ENCODE results near the gene IL32.

IL32 gene

DNA sequence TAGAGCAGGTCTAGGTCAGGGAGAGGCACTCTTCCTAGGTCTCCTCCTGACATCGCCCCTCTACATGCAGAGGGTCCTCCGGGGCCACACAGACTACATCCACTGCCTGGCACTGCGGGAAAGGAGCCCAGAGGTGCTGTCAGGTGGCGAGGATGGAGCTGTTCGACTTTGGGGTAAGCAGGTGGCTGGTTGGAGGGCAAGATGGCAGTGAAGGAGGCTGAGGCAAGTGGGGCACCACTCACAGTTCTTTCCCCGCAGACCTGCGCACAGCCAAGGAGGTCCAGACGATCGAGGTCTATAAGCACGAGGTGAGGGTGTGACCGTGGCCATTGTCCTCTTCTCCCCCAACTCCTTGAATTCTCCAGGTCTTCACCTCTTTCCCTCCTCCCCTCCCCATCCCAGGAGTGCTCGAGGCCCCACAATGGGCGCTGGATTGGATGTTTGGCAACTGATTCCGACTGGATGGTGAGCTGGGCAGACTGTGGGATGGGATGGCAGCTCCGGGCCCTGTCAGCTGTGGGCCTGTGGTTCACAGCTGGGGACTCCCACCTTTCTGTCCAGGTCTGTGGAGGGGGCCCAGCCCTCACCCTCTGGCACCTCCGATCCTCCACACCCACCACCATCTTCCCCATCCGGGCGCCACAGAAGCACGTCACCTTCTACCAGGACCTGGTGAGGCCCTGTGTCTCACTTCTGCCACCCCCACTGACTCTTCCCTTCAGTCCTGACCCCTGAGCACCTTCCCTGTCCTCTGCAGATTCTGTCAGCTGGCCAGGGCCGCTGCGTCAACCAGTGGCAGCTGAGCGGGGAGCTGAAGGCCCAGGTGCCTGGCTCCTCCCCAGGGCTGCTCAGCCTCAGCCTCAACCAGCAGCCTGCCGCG lies 38.6 kb upstream of the IL32 start:
- DNase-seq: no peak
- intact Hi-C loops (cut with DNase I): no loop called here

DNA sequence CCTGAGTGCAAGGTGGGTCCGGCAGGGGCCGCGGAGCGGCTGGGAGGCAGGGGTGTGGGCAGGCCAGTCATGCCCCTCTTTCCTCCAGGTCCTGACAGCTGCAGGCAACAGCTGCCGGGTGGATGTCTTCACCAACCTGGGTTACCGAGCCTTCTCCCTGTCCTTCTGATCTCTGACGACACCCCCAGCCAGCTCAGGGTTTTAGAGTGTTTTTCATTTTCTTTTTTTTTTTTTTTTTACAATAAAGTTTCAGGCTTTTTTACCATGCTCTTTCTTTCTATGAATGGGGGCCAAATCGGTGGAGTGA lies 38.0 kb upstream of the IL32 start:
- intact Hi-C loops (cut with DNase I): no loop called here

DNA sequence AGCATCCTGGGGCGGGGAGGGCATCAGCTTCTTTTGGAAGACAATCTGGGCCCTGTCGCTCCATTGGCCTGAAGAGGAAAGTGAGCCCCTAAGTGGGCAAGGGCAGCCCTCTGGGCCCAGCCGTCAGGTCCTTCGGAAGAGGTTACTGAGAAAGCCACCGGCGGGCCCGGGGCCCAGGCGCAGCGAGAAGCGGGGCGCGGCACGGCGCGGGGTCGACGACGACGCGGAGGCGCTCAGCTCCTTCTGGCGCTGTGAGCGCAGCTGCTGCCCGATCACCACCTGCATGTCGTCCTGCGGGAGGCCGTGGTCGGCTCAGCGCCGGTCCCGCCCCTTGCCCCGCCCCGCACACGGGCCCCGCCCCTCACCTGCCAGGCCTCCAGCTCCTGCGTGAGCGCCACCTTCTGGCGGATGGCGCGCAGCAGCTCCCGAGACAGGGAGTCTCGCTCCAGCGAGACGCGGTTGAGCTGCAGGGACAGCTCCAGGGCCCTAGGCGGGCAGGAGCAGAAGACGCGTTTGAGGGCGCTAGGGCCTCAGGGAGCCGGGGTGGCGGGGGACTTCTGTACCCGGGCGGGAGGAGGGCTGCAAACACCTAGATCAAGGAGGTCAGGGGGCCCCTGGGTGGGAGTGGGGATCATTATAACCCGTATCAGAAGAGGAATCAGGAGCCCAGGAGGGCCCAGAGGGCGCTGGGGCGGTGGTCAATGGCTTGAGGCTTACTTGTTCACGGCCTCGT lies 37.3 kb upstream of the IL32 start:
- intact Hi-C loops (cut with DNase I): no loop called here

More for the DNA sequence above, 38.0 kb upstream of the IL32 start:
- DNase-seq: no peak

DNA sequence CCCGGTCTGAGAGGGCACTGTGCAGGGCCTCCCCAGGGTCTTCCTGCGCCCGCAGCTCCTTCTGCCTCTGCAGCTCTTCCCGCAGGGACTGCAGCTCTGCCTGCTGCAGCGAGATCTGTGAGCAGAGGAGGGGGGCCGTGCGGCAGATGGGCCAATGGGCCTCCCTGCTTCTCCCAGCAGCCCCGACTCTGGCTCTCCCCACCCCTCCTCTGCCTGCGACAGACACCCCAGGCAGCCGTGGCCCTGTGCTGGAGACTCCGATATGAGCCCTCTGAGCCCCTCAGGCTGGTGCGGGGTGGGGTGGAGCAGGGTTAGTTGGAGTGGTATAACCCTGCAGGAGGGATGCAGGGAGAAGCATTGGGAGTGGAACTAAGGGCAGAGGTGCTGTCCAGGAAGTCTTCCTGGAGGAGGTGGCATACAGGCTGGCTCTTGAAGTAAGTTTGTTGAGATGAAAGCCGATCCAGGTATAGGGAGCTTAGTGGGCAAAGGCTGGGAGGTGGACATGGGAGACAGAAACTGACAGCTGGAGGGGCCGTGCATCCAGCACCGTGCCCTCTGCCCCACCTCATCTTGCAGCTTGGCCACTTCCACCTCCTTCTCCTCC lies 36.6 kb upstream of the IL32 start:
- intact Hi-C loops (cut with DNase I): no loop called here

More for the DNA sequence above, 37.3 kb upstream of the IL32 start:
- DNase-seq: peak; percentile 45 to 91 (median 83)

DNA sequence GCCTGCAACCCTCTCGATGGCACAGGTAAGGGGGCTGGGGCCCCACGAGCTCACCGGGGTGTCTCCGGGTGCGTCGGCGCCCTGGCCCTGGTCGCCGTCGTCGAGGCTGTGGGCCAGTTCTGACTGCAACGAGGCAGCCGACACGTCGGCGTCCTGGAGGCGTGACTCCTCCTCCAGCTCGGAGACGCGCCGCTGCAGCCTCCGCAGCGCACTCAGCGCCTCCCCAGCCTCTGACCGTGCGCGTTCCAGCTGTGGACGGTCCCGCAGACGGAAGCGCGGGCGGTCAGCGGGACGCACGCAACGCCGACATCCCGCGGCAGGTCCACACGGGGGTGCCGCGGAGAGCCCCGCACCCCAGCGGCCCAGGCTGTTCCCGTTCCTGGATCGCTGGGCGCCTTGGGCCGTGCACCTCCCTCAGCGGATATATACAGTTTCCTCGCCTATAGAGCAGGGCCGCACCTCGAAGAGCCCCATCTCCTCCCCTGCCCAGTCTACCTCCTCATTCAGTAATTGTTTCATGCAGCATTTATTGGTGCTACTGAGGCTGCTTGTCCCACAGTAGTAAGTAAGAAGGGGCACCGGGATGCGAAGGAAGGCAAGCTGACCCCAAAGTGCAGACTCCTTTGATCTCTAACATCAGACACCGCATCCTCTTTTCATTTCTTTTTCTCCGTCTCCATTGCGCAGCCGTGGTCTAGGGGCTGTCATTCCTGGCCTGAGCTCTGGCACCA lies 35.8 kb upstream of the IL32 start:
- intact Hi-C loops (cut with DNase I): no loop called here
- peak in 6 of 42 donors; percentile 25 to 55 (median 31) for DNase-seq

More for the DNA sequence above, 36.6 kb upstream of the IL32 start:
- DNase-seq: no peak

DNA sequence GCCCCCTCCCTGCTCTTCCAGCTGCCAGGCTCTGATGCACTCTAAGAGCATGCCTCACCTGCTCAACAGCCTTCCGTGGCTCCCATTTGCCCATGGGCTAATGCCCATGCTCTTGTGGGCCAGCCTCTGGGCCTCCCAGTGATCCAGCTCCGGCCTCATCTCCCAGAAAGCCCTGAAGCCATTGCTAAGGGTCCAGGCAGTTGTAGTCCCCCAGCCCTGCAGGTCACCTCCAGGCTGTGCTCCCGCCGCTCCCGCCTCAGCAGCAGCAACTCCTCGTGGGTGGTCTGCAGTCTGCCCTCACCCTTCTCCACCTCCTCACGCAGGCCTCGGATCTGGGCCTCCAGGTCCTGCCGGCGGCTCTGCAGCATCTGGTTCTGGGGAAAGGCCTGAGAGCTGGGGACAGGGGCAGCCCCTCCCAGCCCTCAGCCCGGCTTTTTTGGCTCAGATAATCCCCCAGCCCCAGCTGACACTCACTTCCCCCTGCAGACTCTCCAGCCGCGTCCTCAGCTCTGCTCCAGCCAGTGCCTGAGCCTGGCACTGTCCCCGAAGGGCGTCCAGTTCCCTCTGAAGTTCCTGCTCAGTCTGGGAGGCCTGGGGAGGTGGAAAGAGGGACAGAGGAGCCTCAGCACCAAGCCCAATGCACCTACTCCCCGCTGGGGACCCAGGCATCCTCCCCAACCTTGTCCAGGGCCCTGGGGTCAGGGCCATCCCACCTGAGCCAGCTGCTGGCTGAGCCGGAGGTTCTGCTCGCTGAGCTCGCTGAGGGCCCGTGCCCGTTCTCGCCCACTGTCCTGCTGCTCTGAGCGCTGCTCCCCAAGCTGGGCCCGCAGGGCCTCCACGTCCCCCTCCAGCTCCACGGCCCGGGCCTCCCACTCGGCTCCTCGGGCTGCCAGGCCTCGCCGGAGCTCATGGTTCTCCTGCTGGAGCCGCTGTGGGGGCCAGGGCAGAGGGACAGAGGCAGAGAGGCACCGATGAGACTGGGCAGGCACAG lies 34.9 kb upstream of the IL32 start:
- intact Hi-C loops (cut with DNase I): no loop called here
- DNase-seq: no peak

DNA sequence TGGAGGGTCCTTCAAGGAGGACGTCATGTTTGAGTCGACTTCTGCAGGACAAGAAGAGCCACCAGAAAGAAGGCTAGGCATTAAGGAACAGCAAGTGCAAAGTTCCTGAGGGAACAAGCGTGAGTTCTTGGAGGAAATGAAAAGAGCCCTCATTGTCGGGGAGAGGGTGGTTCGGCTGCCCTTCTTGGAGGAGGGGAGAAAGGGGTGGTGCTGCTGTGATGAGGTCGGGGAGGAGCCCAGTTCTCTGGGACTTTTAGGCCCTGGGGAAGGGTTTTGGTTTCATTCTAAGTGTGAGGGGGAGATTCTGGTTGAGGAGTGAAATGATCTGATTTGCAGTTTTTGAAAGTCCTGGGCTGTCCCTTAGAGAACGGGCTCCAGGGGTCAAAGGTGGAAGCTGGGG lies 32.8 kb upstream of the IL32 start:
- intact Hi-C loops (cut with DNase I): no loop called here
- no peak for DNase-seq

DNA sequence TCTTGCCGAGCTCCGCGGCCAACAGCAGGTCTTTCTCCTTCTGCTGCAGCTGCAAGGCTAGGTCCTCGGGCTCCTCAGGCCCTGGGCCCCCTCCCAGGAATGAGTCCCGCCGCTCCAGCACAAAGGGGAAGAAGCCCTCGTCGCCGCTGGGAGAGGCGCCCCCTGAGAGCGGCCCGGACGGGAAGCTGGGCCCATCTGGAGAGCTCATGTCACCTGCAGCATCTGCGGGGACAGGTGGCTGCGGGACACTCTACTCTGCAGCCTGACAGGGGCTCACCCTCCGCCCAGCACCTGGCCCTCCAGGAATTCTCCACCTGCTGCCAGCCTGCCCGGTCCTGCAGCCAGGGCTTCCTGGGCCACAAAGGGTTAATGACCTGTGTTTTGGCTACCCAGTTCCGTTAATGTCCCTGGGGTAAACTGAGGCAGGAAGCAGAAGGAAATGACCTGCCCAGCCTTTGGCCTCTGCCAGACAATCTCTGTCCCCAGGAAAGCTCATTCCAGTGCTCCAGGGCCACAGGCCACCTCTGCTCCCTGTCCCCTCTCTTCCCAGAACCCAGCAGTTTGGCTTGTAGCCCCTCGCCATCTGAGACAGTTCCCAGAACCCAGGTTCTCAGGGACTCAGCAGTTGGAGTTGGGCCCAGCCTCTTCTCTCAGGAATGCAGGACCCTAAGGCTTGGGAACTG lies 30.0 kb upstream of the IL32 start:
- DNase-seq: no peak
- intact Hi-C loops (cut with DNase I): no loop called here

DNA sequence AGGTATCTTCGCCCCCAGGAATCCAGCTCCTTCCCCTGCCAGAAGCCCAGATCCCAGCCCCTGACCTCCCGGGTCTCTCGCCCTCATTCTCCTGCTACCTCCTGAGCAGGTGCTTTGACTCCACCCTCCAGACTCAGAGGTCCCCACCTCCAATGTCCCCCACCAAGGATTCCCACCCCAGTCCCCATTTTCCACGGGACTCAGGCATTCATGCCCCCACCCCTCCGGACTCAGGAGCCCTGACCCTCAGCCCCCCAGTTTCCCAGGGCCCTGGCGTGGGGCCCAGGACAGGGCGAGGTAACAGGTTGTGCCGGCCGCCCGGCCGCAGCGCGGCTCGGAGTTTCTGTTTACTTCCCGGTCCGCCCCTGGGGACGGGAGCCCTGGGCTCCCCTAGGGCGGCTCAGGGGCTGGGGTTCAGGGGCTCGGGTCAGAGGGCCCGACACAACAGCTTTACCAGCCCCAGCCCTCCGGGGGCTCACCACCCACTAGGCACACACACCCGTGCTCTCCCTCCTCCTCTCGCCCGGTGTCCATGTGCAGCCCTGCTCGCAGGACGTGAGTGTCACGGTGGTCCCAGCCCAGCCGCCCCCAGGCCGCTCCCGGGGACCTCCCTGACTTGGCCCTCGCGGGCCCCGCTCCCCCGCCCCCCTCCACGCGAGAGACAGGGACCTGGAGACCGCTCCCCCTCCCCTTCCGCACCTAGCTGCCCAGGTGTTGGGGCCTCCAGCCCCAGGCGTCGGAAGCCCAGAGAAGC lies 29.3 kb upstream of the IL32 start:
- intact Hi-C loops (cut with DNase I): no loop called here
- DNase-seq: no peak

DNA sequence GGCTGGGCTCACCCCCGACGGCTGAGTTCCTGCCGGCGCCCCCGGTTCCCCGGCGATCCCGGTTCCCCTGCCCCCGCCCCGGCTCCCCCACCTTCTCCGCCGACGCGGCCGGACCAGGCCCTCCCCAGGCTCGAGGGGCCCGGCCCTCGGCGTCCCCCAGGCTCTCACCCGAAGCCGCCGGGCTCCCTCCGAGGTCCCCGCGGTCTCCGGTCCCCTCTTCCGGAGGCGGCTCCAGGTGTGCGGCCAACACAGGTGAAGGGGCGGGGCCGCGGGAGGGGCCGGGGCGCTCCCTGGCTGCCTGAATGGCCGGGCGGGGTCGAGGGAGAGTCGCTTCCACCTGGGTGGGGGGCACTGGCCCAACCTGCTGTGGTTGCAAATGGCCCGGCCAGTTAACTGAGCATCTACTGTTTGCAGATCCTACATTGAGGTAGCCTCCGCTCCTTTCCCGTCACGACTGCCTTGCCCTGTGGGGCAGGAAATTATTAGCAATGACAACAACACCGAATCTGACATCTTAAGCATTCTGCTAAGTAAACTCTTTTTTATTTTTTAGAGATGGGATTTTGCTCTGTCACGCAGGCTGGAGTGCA lies 28.6 kb upstream of the IL32 start, which contains the start of gene BICDL2:
Gene BICDL2, minus strand, starts transcription at position 219 of the 590 bp plus-strand sequence. CDS start 1,448 bp downstream, outside the sequence.
- no peak for DNase-seq

DNA sequence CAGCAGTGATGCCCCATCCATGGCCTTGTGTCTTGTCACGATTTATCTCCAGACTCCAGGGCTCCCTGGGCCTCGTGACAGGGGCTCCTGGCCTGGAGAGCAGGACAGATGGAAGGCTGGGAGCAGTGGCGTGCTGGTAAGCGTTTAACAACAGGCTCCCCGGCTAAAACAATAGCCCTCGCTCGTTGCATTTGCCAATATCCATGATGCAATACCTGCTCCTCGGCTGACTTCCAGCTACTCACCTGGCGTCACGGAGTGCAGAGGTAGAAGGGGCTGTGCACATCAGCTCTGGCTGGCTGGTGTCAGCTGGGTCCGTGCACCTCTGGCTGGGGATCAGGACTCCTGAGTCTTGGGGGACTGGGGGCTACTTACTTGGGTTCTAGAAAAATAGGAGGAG lies 27.2 kb upstream of the IL32 start:
- intact Hi-C loops (cut with DNase I): no loop called here
- DNase-seq: no peak

More for the DNA sequence above, 28.6 kb upstream of the IL32 start, which contains the start of gene BICDL2:
- intact Hi-C loops (cut with DNase I): no loop called here

DNA sequence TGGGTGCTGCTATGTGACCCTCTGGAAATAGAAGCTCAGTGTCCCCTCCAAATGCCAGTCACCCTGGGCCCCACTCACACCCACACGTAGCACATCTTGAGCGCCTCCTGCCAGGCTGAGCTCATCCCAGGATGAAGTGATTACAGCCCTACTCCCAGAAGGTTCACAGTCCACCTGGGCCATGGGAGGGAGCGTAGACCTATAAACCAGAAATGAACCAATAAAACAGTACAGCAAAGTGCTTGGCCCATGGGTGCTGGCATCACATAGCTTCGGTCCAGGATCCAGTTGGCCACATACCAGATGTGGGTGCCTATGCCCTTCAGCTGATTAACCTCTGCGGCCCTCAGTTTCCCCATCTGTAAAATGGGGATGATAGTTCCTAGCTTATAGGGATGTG lies 26.5 kb upstream of the IL32 start:
- no peak for DNase-seq
- intact Hi-C loops (cut with DNase I): no loop called here

DNA sequence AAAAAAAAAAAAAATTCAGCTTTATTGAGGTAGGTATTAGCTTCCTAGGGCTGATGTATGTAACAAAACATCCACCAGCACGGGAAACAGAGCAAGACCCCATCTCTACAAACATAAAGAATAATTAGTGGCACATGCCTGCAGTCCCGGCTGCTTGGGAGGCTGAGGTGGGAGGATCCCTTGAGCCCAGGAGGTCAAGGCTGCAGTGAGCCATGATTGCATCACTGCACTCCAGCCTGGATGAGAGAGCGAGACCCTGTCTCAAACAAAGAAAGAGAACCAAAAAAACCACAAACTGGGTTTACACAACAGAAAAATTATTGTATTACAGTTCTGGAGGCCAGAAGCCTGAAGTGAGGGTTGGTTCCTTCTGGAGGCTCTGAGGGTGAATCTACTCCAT lies 23.1 kb upstream of the IL32 start:
- no peak for DNase-seq
- intact Hi-C loops (cut with DNase I): no loop called here

DNA sequence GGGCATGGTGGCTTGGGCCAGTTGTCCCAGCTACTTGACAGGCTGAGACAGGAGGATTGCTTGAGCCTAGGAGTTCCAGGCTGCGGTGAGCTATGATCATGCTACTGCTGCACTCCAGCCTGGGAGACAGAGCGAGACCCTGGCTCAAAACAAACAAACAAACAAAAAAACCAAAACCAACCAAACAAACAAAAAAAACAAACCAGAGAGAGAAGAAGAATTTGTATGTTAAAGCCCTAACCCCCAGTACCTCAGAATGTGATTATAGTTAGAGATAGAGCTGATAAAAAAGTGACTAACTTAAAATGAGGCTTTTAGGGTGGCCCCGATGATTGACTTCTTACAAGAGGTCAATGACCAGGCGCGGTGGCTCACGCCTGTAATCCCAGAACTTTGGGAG lies 20.7 kb upstream of the IL32 start:
- intact Hi-C loops (cut with DNase I): no loop called here
- no peak for DNase-seq

DNA sequence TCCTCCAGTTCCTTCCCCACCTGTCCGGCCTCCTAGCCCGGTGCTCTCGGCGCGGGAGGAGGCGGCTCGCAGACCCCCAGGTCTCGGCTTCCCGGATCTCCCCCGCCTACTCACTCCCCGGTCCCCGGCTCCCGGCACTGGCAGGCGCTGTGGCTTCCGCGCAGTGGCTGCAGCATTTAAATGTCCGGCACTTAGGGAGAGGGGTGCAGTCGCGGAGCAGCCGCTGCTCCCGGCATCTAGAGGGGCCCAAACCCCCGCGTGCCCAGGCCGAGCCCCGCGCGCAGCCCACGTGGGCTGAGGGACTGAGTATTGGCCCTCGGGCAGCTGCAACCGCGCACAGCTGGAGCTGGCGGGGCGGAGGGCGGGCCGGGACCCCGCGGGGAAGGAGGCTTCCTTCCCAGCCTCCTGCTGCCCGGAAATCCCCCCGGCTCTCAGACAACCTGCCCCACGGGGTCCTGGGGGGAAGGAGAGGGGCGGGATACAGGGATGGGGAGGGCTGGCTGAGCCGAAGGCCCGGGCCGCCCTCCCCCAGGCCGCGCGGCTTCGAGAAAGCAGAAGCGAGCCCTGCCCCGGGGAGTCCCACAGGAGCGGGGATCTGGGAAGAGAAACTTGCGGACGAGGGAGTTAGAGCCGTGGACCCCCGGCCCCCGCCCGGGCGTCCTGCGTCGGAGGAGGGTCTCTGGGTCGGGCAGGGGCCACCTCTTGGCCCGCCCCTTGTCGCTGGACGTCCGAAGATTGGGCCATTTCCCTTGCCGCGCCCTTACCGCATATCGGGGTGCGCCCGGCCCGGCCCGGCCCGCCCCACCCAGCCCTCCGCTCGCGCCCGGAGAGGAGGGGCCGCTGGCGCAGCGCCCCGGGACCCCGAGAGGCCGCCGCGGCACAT lies 19.4 kb upstream of the IL32 start, which contains the start of gene MMP25:
Gene MMP25, plus strand, starts transcription at position 804 of the 883 bp plus-strand sequence. CDS start 357 bp downstream, outside the sequence.
- intact Hi-C loops (cut with DNase I): no loop called here
- DNase-seq: no peak

Data from head of caudate nucleus (tissue), 42 donors.